ENCODE measurements around the gene LYSMD2. TPM values are rescaled to one million over a fixed set of nuclear protein-coding genes. Genes with fewer than 3 reads are reported as not detected.

Gene LYSMD2
- total and polyA plus RNA-seq, 9 donors: 8.9 to 16.4 (median 13.4) TPM

DNA sequence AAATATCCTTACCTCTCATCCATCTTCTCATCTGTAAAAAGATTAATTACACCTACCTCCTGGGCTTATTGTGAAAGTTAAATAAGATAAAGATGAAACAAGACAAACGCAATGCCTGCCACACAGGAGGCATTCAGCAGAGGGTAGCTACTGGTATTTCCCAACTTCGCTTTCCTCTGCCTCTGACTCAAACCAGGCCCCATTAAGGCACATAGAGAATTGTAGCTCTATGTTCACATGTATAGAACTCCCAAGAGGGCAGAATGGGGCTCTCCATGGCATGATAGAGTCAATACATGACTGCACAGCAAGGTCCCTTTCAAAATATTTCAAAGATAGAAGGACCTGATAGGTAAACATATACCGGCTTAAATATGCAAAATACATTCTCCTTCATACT lies 1.4 kb downstream of the LYSMD2 start:
- intact Hi-C loops (cut with DNase I): no loop called here
- WGBS, 3 donors: 71 to 78% (median 77%) methylated on average over 3 of the region's 3 CpGs
- H3K36me3 ChIP-seq: no peaks in the 10 kb centered on the region
- TF ChIP-seq EP300 (IDR thresholded peaks at IDR 0.05) (no peak), POLR2A (IDR thresholded peaks at IDR 0.05) (no peak)
- TF ChIP-seq, protein P1, sequence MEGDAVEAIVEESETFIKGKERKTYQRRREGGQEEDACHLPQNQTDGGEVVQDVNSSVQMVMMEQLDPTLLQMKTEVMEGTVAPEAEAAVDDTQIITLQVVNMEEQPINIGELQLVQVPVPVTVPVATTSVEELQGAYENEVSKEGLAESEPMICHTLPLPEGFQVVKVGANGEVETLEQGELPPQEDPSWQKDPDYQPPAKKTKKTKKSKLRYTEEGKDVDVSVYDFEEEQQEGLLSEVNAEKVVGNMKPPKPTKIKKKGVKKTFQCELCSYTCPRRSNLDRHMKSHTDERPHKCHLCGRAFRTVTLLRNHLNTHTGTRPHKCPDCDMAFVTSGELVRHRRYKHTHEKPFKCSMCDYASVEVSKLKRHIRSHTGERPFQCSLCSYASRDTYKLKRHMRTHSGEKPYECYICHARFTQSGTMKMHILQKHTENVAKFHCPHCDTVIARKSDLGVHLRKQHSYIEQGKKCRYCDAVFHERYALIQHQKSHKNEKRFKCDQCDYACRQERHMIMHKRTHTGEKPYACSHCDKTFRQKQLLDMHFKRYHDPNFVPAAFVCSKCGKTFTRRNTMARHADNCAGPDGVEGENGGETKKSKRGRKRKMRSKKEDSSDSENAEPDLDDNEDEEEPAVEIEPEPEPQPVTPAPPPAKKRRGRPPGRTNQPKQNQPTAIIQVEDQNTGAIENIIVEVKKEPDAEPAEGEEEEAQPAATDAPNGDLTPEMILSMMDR (IDR thresholded peaks at IDR 0.05): no peak
- no peak for DNase-seq
- no peaks in the 10 kb centered on the region for H3K27me3 ChIP-seq
- peaks cover 14% of the 10 kb centered on the region for H3K4me1 ChIP-seq (ENCODE audit: insufficient read depth)
- no peaks in the 10 kb centered on the region for H3K9me3 ChIP-seq
- peak overlapping the region in 1 of 2 donors; percentile 95 for H3K27ac ChIP-seq
- H3K4me3 ChIP-seq: peak overlapping the region; percentile 68

DNA sequence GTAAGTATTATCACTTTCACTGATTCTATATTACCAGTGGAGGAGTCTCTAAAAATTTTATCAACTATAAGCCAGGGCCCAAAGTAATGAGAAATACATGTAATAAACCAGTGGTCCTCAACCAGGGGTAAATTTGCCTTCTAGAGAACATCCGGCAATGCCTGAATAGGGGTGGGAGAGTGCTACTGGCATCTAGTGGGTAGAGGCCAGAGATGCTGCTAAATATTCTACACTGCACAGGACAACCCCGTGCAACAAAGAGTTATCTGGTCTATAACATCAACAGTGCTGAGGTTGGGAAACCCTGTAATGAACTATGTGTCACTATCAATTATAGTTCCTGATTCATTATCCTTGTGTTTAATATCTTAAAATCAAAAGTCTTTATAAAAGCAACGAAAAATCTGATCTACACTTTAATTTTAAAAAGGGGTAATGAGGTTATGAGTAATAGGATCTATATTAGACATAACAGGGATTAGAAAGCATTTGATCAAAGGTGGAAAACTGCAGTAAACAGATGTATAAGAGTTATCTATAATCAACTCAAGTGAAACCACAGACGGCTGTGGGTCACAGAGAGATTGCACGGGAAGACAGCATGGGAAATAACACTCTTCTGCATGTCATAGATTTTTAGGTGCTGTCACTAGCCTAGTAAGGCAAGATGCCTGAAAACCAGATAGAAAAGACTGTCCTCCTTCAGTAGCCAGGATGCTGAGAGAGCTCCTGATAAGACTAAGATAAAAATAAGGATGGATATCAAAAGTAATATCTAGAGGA lies 2.0 kb downstream of the LYSMD2 start:
- no peak overlapping the region for H3K4me3 ChIP-seq
- no peaks in the 10 kb centered on the region for H3K36me3 ChIP-seq
- peaks cover 14% of the 10 kb centered on the region for H3K4me1 ChIP-seq (ENCODE audit: insufficient read depth)
- H3K27ac ChIP-seq: no peak overlapping the region
- no peaks in the 10 kb centered on the region for H3K9me3 ChIP-seq
- intact Hi-C loops (cut with DNase I): no loop called here
- 68 to 78% (median 76%) methylated on average over 5 of the region's 5 CpGs for WGBS, 3 donors
- DNase-seq: no peak
- TF ChIP-seq EP300 (IDR thresholded peaks at IDR 0.05) (no peak), POLR2A (IDR thresholded peaks at IDR 0.05) (no peak)
- TF ChIP-seq, protein P1 (IDR thresholded peaks at IDR 0.05): no peak
- H3K27me3 ChIP-seq: no peaks in the 10 kb centered on the region

DNA sequence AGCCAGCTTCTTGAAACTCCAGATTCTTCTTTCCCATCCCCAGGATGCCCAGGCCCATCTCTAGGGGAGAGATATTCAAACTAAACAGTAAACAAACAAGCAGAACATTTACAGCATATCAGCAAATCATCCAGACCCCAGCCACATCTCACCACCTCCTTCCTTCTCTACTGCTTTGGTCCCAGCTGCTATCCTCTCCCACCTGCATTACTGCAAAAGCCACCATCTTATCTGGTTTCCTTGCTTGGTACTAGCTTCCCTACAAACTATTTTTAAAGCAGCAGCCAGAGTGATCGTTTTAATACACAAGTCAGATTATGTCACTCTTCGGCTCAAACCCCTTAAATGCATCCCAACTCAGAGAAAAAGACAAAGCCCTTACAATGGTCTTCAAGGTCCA lies 4.8 kb downstream of the LYSMD2 start:
- WGBS, 3 donors: 80 to 83% (median 82%) methylated on average over 2 of the region's 2 CpGs
- DNase-seq: no peak
- intact Hi-C loops (cut with DNase I): no loop called here
- Histone ChIP-seq H3K9me3 (no peaks in the 10 kb centered on the region), H3K27ac (peak overlapping the region in 1 of 2 donors; percentile 47), H3K36me3 (no peaks in the 10 kb centered on the region), H3K27me3 (no peaks in the 10 kb centered on the region), H3K4me3 (no peak overlapping the region), H3K4me1 (ENCODE audit: insufficient read depth) (peaks cover 12% of the 10 kb centered on the region)
- TF ChIP-seq, protein P1 (IDR thresholded peaks at IDR 0.05): no peak
- no peak for TF ChIP-seq EP300 (IDR thresholded peaks at IDR 0.05)
- TF ChIP-seq POLR2A (IDR thresholded peaks at IDR 0.05): no peak

DNA sequence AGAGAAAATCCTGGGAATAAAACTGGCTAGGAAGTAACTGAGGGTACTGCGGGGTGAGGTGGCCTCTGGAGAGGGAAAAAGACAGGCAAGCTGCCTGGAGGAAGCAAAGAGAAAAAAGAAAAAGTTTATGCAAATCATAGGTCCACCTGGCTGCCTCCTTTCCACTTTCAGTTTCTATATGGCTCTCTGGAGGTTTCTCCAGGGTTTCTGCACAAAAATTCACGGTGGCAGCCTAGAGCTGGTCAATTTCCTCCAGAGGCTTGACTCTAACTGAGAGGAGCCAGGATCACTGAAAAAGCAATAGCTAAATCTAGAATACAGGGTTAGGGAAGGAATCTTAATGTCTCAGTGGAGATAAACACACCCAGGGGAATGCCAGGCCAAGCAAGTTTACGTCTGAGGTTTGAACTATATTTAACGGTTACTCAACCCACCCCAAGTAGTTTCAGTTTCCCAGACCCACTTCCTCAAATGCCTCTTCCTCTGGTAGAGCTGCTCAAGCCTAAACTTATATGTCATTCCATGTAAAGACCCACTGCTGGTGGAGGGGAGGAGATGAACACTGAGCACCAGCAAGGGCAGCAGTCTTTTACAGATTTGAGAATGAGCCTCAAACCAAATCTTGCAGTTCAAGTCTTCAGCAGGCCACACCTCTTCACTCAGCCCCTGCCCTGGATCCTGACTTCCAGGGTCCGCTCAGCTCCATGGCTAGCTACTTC lies 5.7 kb downstream of the LYSMD2 start:
- Histone ChIP-seq H3K36me3 (no peaks in the 10 kb centered on the region), H3K4me1 (ENCODE audit: insufficient read depth) (peaks cover 20% of the 10 kb centered on the region), H3K27me3 (no peaks in the 10 kb centered on the region), H3K27ac (peak overlapping the region; percentile 24 to 47), H3K4me3 (peak overlapping the region; percentile 5), H3K9me3 (no peaks in the 10 kb centered on the region)
- no peak for DNase-seq
- 32 to 39% (median 35%) methylated on average over 5 of the region's 5 CpGs for WGBS, 3 donors
- intact Hi-C loops (cut with DNase I): no loop called here
- TF ChIP-seq, protein P1 (IDR thresholded peaks at IDR 0.05): no peak
- TF ChIP-seq POLR2A (IDR thresholded peaks at IDR 0.05) (no peak), EP300 (IDR thresholded peaks at IDR 0.05) (no peak)
